ENCODE data around the gene ING5. TPM values are rescaled to one million over a fixed set of nuclear protein-coding genes. Genes with fewer than 3 reads are reported as not detected.
A peak's percentile ranks its signal among the peaks of the same experiment; 100 is the strongest.

ING5 gene
- total RNA-seq, 1 experiment from 2014 or later: 45.9 TPM

DNA sequence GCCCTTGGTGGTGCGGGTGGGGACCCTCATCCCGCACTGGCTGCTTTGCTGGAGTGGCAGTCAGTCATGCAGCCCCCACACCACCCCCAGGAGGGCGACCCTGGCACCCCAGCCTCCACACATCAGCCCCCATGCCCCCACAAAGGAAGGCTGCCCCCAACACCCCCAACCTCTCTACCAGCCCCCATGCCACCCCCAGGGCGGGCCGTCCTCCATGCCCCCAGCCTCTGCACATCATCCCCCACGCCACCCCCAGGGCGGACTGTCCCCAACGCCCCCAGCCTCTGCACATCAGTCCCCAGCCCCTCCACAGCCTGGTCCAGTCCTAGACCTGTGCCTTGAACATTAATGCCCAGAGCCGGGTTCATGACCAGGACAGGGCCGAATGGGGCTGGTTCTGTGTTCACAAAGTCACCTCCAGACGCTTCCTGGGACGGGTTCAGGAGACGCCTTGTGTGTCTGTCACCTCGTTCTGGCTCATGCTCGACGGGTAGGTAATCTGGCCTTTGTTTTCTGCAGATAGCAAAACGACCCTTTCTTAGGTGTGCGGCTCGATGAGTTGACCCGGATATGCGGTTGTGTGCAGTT lies 50.9 kb downstream of the ING5 start:
- no peak overlapping the region for H3K4me3 ChIP-seq (replicated peaks in 1 of 2; ENCODE audit: low read depth in 1 of 2, low read length in 2 of 2)
- peaks cover under 1% of the 10 kb centered on the region in 2 experiments; a peak in 2 of 4 replicates for H3K36me3 ChIP-seq (ENCODE audit: control insufficient read depth in 1 of 2, insufficient read depth in 2 of 2, low read length in 2 of 2)
- no peaks in the 10 kb centered on the region for H3K9me3 ChIP-seq (ENCODE audit: control insufficient read depth in 1 of 2, insufficient read depth in 1 of 2, low read depth in 1 of 2, low read length in 2 of 2)
- no peaks in the 10 kb centered on the region for H4K20me1 ChIP-seq (ENCODE audit: insufficient read depth)
- no TSS peak for BruUV-seq (replicated peaks)
- DNase-seq (ENCODE audit: low read depth, low spot score) (no peak), ATAC-seq (no peak)
- ChIA-PET POLR2A (no interaction called here), CTCF (no interaction called here), RAD21 (ENCODE audit: low non-redundant PET in 1 of 2, low total read pairs in 2 of 2, uncharacterized antibody in 2 of 2, unreplicated experiment in 2 of 2) (no interaction called here)
- H3K4me1 ChIP-seq (ENCODE audit: control insufficient read depth in 1 of 2, insufficient read depth in 2 of 2, low read length in 2 of 2): no peaks in the 10 kb centered on the region
- peak overlapping the region; percentile 7; the same call in 1 of the 2 replicates for H3K27ac ChIP-seq (ENCODE audit: low read depth, low read length)
- H3K27me3 ChIP-seq (ENCODE audit: insufficient read depth, low read length): no peaks in the 10 kb centered on the region
- no peak overlapping the region for H3K4me2 ChIP-seq (ENCODE audit: low read length)
- H3K9ac ChIP-seq (ENCODE audit: low read length): no peak overlapping the region
- intact Hi-C loops (cut with micrococcal nuclease): no loop called here
- no peaks in the 10 kb centered on the region for H3K9me2 ChIP-seq (ENCODE audit: insufficient read depth)
- no peaks in the 10 kb centered on the region for H3K79me2 ChIP-seq (ENCODE audit: insufficient read depth, low read length)
- TF ChIP-seq ZNF274 (IDR thresholded peaks at IDR 0.05; ENCODE audit: low read depth, low read length): no peak
- TF ChIP-seq, protein P1, sequence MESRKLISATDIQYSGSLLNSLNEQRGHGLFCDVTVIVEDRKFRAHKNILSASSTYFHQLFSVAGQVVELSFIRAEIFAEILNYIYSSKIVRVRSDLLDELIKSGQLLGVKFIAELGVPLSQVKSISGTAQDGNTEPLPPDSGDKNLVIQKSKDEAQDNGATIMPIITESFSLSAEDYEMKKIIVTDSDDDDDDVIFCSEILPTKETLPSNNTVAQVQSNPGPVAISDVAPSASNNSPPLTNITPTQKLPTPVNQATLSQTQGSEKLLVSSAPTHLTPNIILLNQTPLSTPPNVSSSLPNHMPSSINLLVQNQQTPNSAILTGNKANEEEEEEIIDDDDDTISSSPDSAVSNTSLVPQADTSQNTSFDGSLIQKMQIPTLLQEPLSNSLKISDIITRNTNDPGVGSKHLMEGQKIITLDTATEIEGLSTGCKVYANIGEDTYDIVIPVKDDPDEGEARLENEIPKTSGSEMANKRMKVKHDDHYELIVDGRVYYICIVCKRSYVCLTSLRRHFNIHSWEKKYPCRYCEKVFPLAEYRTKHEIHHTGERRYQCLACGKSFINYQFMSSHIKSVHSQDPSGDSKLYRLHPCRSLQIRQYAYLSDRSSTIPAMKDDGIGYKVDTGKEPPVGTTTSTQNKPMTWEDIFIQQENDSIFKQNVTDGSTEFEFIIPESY (IDR thresholded peaks at IDR 0.05; ENCODE audit: extremely low read depth, insufficient replicate concordance, low read length): no peak
- TF ChIP-seq, protein P2, sequence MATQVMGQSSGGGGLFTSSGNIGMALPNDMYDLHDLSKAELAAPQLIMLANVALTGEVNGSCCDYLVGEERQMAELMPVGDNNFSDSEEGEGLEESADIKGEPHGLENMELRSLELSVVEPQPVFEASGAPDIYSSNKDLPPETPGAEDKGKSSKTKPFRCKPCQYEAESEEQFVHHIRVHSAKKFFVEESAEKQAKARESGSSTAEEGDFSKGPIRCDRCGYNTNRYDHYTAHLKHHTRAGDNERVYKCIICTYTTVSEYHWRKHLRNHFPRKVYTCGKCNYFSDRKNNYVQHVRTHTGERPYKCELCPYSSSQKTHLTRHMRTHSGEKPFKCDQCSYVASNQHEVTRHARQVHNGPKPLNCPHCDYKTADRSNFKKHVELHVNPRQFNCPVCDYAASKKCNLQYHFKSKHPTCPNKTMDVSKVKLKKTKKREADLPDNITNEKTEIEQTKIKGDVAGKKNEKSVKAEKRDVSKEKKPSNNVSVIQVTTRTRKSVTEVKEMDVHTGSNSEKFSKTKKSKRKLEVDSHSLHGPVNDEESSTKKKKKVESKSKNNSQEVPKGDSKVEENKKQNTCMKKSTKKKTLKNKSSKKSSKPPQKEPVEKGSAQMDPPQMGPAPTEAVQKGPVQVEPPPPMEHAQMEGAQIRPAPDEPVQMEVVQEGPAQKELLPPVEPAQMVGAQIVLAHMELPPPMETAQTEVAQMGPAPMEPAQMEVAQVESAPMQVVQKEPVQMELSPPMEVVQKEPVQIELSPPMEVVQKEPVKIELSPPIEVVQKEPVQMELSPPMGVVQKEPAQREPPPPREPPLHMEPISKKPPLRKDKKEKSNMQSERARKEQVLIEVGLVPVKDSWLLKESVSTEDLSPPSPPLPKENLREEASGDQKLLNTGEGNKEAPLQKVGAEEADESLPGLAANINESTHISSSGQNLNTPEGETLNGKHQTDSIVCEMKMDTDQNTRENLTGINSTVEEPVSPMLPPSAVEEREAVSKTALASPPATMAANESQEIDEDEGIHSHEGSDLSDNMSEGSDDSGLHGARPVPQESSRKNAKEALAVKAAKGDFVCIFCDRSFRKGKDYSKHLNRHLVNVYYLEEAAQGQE (IDR thresholded peaks at IDR 0.05; ENCODE audit: low read depth): no peak
- TF ChIP-seq, protein P3, sequence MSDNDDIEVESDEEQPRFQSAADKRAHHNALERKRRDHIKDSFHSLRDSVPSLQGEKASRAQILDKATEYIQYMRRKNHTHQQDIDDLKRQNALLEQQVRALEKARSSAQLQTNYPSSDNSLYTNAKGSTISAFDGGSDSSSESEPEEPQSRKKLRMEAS (IDR thresholded peaks at IDR 0.05): no peak
- no peak for TF ChIP-seq POLR2AphosphoS5 (IDR thresholded peaks at IDR 0.05; ENCODE audit: low read depth, low read length)
- no peak for TF ChIP-seq ELF1 (IDR thresholded peaks at IDR 0.05; ENCODE audit: borderline replicate concordance, low read depth)
- no peak for TF ChIP-seq ZFX (IDR thresholded peaks at IDR 0.05)
- TF ChIP-seq SP1 (IDR thresholded peaks at IDR 0.05; ENCODE audit: low read depth): no peak
- TF ChIP-seq SIN3A (IDR thresholded peaks at IDR 0.05; ENCODE audit: low read depth): no peak
- TF ChIP-seq RAD21 (IDR thresholded peaks at IDR 0.05; ENCODE audit: low read depth): no peak
- no peak for TF ChIP-seq TCF7L2 (IDR thresholded peaks at IDR 0.05; ENCODE audit: borderline replicate concordance, extremely low read depth, insufficient read depth, insufficient read length)
- H2AFZ ChIP-seq (ENCODE audit: low read depth, low read length, poor library complexity, severe bottlenecking): no peak overlapping the region
